ENCODE data around the gene LYRM4.

Gene LYRM4

DNA sequence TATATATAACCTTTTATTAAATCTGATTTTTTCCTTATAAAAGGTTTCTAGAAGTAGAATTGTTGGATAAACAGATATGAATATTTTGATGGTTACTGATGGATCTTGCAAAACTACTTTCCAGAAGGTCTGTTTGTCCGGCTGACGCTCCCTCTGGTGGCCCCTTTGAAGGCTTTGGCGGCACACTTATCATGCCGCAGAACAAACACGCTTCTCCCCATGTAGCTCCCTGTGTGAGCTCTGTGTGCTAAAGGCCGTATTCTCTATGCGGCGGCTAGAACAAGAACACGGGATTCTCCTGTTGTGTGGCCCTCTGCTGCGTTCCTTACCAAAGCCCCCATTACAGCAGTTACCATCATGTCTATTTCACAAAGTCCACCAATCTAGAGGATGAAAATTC lies 145.6 kb downstream of the LYRM4 start:
- Histone ChIP-seq H3K36me3 (ENCODE audit: control insufficient read depth in 2 of 2, insufficient read depth in 1 of 2, low read length in 2 of 2) (no peaks in the 10 kb centered on the region), H3K27ac (ENCODE audit: extremely low read depth, low read depth, low read length) (no peak overlapping the region), H3K4me1 (ENCODE audit: control insufficient read depth, insufficient read depth, low read length) (no peaks in the 10 kb centered on the region), H3K9me3 (ENCODE audit: control insufficient read depth, insufficient read depth, low read depth, low read length) (no peaks in the 10 kb centered on the region), H3K4me3 (ENCODE audit: low read depth, low read length) (no peak overlapping the region)
- CTCF ChIA-PET, result interaction anchor here (1.0 kb wide), 1 partner anchor 212 kb away, joined by 3 read pairs; no protein-coding TSS in a partner anchor
- TF ChIP-seq ZNF660 (tag by site-specific recombination; IDR thresholded peaks at IDR 0.05) (no peak), ZNF223 (tag by site-specific recombination; IDR thresholded peaks at IDR 0.05) (no peak), ZNF114 (tag by site-specific recombination; IDR thresholded peaks at IDR 0.05) (no peak), ZEB2 (tag by site-specific recombination; IDR thresholded peaks at IDR 0.05) (no peak), ZNF174 (tag by site-specific recombination; IDR thresholded peaks at IDR 0.05) (no peak), ZNF670 (tag by site-specific recombination; IDR thresholded peaks at IDR 0.05; ENCODE audit: low read depth) (no peak), SP3 (tag by site-specific recombination; IDR thresholded peaks at IDR 0.05) (no peak)
- TF ChIP-seq, protein P1, sequence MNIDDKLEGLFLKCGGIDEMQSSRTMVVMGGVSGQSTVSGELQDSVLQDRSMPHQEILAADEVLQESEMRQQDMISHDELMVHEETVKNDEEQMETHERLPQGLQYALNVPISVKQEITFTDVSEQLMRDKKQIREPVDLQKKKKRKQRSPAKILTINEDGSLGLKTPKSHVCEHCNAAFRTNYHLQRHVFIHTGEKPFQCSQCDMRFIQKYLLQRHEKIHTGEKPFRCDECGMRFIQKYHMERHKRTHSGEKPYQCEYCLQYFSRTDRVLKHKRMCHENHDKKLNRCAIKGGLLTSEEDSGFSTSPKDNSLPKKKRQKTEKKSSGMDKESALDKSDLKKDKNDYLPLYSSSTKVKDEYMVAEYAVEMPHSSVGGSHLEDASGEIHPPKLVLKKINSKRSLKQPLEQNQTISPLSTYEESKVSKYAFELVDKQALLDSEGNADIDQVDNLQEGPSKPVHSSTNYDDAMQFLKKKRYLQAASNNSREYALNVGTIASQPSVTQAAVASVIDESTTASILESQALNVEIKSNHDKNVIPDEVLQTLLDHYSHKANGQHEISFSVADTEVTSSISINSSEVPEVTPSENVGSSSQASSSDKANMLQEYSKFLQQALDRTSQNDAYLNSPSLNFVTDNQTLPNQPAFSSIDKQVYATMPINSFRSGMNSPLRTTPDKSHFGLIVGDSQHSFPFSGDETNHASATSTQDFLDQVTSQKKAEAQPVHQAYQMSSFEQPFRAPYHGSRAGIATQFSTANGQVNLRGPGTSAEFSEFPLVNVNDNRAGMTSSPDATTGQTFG (tag by site-specific recombination; IDR thresholded peaks at IDR 0.05; ENCODE audit: borderline replicate concordance), result no peak
- POLR2A ChIA-PET, result interaction anchor here (0.7 kb wide), 1 partner anchor 8 kb away, joined by 3 read pairs; no protein-coding TSS in a partner anchor

DNA sequence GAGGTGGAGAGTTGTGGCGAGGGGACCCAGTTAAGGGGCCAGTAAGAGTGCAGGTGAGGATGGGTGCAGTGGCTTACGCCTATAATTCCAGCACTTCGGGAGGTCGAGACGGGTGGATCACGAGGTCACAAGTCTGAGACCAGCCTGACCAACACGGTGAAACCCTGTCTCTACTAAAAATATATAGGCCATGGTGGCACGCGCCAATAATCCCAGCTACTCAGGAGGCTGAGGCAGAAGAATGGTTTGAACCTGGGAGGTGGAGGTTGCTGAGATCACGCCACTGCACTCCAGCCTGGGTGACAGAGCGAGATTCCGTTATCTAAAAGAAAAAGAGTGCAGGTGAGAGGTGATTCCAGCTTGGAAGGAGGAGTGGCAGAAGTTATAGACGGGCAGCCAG lies 147.7 kb downstream of the LYRM4 start:
- ChIA-PET CTCF (no interaction called here), POLR2A (no interaction called here)
- no peak overlapping the region for H3K4me3 ChIP-seq (ENCODE audit: low read depth, low read length)
- no peak overlapping the region for H3K27ac ChIP-seq (ENCODE audit: extremely low read depth, low read depth, low read length)
- TF ChIP-seq, protein P2, sequence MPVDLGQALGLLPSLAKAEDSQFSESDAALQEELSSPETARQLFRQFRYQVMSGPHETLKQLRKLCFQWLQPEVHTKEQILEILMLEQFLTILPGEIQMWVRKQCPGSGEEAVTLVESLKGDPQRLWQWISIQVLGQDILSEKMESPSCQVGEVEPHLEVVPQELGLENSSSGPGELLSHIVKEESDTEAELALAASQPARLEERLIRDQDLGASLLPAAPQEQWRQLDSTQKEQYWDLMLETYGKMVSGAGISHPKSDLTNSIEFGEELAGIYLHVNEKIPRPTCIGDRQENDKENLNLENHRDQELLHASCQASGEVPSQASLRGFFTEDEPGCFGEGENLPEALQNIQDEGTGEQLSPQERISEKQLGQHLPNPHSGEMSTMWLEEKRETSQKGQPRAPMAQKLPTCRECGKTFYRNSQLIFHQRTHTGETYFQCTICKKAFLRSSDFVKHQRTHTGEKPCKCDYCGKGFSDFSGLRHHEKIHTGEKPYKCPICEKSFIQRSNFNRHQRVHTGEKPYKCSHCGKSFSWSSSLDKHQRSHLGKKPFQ (tag by site-specific recombination; IDR thresholded peaks at IDR 0.05), result no peak
- no peak for TF ChIP-seq ZNF549 (tag by site-specific recombination; IDR thresholded peaks at IDR 0.05)
- TF ChIP-seq ZIC2 (tag by site-specific recombination; IDR thresholded peaks at IDR 0.05), result no peak
- TF ChIP-seq, protein P3, sequence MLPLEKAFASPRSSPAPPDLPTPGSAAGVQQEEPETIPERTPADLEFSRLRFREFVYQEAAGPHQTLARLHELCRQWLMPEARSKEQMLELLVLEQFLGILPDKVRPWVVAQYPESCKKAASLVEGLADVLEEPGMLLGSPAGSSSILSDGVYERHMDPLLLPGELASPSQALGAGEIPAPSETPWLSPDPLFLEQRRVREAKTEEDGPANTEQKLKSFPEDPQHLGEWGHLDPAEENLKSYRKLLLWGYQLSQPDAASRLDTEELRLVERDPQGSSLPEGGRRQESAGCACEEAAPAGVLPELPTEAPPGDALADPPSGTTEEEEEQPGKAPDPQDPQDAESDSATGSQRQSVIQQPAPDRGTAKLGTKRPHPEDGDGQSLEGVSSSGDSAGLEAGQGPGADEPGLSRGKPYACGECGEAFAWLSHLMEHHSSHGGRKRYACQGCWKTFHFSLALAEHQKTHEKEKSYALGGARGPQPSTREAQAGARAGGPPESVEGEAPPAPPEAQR (tag by site-specific recombination; IDR thresholded peaks at IDR 0.05), result no peak
- TF ChIP-seq SCRT1 (tag by site-specific recombination; IDR thresholded peaks at IDR 0.05; ENCODE audit: borderline replicate concordance), result no peak
- TF ChIP-seq KLF16 (tag by site-specific recombination; IDR thresholded peaks at IDR 0.05), result no peak
- TF ChIP-seq SCRT2 (tag by site-specific recombination; IDR thresholded peaks at IDR 0.05), result no peak
- no peak for TF ChIP-seq GLIS2 (tag by site-specific recombination; IDR thresholded peaks at IDR 0.05)
- TF ChIP-seq, protein P4, sequence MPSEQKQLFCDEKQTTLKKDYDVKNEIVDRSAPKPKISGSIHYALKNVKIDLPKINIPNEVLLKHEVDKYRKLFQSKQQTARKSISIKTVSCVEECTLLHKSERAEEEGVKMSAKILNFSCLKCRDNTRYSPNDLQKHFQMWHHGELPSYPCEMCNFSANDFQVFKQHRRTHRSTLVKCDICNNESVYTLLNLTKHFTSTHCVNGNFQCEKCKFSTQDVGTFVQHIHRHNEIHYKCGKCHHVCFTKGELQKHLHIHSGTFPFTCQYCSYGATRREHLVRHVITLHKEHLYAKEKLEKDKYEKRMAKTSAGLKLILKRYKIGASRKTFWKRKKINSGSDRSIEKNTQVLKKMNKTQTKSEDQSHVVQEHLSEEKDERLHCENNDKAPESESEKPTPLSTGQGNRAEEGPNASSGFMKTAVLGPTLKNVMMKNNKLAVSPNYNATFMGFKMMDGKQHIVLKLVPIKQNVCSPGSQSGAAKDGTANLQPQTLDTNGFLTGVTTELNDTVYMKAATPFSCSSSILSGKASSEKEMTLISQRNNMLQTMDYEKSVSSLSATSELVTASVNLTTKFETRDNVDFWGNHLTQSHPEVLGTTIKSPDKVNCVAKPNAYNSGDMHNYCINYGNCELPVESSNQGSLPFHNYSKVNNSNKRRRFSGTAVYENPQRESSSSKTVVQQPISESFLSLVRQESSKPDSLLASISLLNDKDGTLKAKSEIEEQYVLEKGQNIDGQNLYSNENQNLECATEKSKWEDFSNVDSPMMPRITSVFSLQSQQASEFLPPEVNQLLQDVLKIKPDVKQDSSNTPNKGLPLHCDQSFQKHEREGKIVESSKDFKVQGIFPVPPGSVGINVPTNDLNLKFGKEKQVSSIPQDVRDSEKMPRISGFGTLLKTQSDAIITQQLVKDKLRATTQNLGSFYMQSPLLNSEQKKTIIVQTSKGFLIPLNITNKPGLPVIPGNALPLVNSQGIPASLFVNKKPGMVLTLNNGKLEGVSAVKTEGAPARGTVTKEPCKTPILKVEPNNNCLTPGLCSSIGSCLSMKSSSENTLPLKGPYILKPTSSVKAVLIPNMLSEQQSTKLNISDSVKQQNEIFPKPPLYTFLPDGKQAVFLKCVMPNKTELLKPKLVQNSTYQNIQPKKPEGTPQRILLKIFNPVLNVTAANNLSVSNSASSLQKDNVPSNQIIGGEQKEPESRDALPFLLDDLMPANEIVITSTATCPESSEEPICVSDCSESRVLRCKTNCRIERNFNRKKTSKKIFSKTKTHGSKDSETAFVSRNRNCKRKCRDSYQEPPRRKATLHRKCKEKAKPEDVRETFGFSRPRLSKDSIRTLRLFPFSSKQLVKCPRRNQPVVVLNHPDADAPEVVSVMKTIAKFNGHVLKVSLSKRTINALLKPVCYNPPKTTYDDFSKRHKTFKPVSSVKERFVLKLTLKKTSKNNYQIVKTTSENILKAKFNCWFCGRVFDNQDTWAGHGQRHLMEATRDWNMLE (tag by site-specific recombination; conservative IDR thresholded peaks at IDR 0.05; ENCODE audit: low read depth), result no peak
- TF ChIP-seq, protein P5, sequence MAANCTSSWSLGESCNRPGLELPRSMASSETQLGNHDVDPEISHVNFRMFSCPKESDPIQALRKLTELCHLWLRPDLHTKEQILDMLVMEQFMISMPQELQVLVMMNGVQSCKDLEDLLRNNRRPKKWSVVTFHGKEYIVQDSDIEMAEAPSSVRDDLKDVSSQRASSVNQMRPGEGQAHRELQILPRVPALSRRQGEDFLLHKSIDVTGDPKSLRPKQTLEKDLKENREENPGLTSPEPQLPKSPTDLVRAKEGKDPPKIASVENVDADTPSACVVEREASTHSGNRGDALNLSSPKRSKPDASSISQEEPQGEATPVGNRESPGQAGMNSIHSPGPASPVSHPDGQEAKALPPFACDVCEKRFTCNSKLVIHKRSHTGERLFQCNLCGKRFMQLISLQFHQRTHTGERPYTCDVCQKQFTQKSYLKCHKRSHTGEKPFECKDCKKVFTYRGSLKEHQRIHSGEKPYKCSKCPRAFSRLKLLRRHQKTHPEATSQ (tag by site-specific recombination; IDR thresholded peaks at IDR 0.05), result no peak
- no peaks in the 10 kb centered on the region; the same call in 1 of the 2 replicates for H3K4me1 ChIP-seq (ENCODE audit: control insufficient read depth, insufficient read depth, low read length)
- no peaks in the 10 kb centered on the region for H3K36me3 ChIP-seq (ENCODE audit: control insufficient read depth in 2 of 2, insufficient read depth in 1 of 2, low read length in 2 of 2)
- no peaks in the 10 kb centered on the region for H3K9me3 ChIP-seq (ENCODE audit: control insufficient read depth, insufficient read depth, low read depth, low read length)

All from HEK293 (cell line).